B cell (primary cell): ENCODE measurements around the gene FAHD2A. TPM values are rescaled to one million over a fixed set of nuclear protein-coding genes. Genes with fewer than 3 reads are reported as not detected.

Experiments used
- ATAC-seq: fragments of 200-7000 bp; cut with Tn5 transposase; one replicate; pipeline ENCODE4 v1.10.0; 2021; ENCODE audit warnings: low read depth, mild to moderate bottlenecking, moderate number of reproducible peaks, moderate library complexity
- CTCF ChIA-PET: fragments of 350-600 bp; sonication (Branson Sonifier 250); formaldehyde crosslinking; loops from one replicate; lab custom pipeline; 2021; ENCODE audit warnings: antibody characterized with exemption, inconsistent platforms; lab: Charles Lee
- POLR2A ChIA-PET: fragments of 350-600 bp; sonication (Branson Sonifier 250); formaldehyde crosslinking; loops from one replicate; lab custom pipeline; 2021; ENCODE audit warnings: antibody characterized with exemption; lab: Charles Lee
- DNase-seq: peaks from one replicate; pipeline ENCODE4 v3.0.0; 2013
- H2AFZ ChIP-seq: 2 replicates; pipeline ENCODE4 v1.6.1; 2012; ENCODE audit warnings: mild to moderate bottlenecking, low read depth, low read length; ENCODE audit not compliant: insufficient read depth, poor library complexity, severe bottlenecking
- H3K27ac ChIP-seq, 2 donors: 1 replicate in 1 of 2; 2 replicates in 1 of 2; pipeline ENCODE4 v1.5.1; 2012 to 2013; ENCODE audit warnings: low read length in 2 of 2, mild to moderate bottlenecking in 2 of 2, moderate library complexity in 1 of 2
- H3K27me3 ChIP-seq, 4 experiments: fragments of 200-600 bp in 1 of 4; sonication (generic) in 1 of 4; replicated peaks in 1 of 4; 1 replicate in 2 of 4; 2 replicates in 2 of 4; pipeline versions ENCODE4 v1.6.1 to v1.7.0; 2013 to 2016; ENCODE audit warnings: low read length in 3 of 4, mild to moderate bottlenecking in 2 of 4, mixed read lengths in 1 of 4, moderate library complexity in 1 of 4; ENCODE audit not compliant: insufficient read depth in 4 of 4, control insufficient read depth in 3 of 4; ENCODE audit errors: control extremely low read depth in 1 of 4
- H3K36me3 ChIP-seq, 2 experiments: replicated peaks in 1 of 2; 1 replicate in 1 of 2; 2 replicates in 1 of 2; pipeline versions ENCODE4 v1.6.1 to v1.7.1; 2013; ENCODE audit warnings: low read length in 1 of 2; ENCODE audit not compliant: insufficient read depth in 2 of 2, control insufficient read depth in 1 of 2; ENCODE audit errors: control extremely low read depth in 1 of 2, extremely low read depth in 1 of 2
- H3K4me1 ChIP-seq, 2 donors: fragments of 200-600 bp in 1 of 2; sonication (generic) in 1 of 2; 1 replicate in 1 of 2; 2 replicates in 1 of 2; pipeline versions ENCODE4 v1.5.1 to v1.6.1; 2013 to 2017; ENCODE audit warnings: low read length in 2 of 2; ENCODE audit not compliant: control insufficient read depth in 2 of 2, insufficient read depth in 2 of 2
- H3K4me2 ChIP-seq: replicated peaks from 2 replicates; pipeline ENCODE3; 2012; ENCODE audit warnings: mild to moderate bottlenecking, low read depth, low read length; ENCODE audit not compliant: poor library complexity, severe bottlenecking
- H3K4me3 ChIP-seq, 5 experiments: fragments of 200-600 bp in 1 of 5; sonication (generic) in 1 of 5; 1 replicate in 3 of 5; 2 replicates in 2 of 5; pipeline versions ENCODE4 v1.5.1 to v1.7.0; 2011 to 2016; ENCODE audit warnings: low read length in 4 of 5, mild to moderate bottlenecking in 4 of 5, low read depth in 2 of 5, control low read depth in 1 of 5, moderate library complexity in 1 of 5; ENCODE audit not compliant: insufficient read depth in 1 of 5; ENCODE audit errors: control extremely low read depth in 1 of 5, extremely low read depth in 1 of 5
- H3K79me2 ChIP-seq: fragments of 200-600 bp; sonication (generic); one replicate; pipeline ENCODE4 v1.6.0; 2016; ENCODE audit warnings: low read length; ENCODE audit not compliant: control insufficient read depth, insufficient read depth
- H3K9ac ChIP-seq: fragments of 200-600 bp; sonication (generic); 2 replicates; pipeline ENCODE4 v1.6.1; 2017; ENCODE audit warnings: mild to moderate bottlenecking, low read length, moderate library complexity
- H3K9me3 ChIP-seq, 3 donors: one replicate each; pipeline versions ENCODE4 v1.6.1 to v1.7.1; 2013; ENCODE audit warnings: low read length in 2 of 3; ENCODE audit not compliant: control insufficient read depth in 2 of 3, insufficient read depth in 1 of 3; ENCODE audit errors: control extremely low read depth in 1 of 3
- H4K20me1 ChIP-seq: 2 replicates; pipeline ENCODE4 v1.6.0; 2012; ENCODE audit warnings: mild to moderate bottlenecking, low read length; ENCODE audit not compliant: insufficient read depth, control insufficient read depth, poor library complexity, severe bottlenecking
- H3K27ac Mint-ChIP-seq: one replicate; pipeline ENCODE4 v1.8.0; 2021; ENCODE audit warnings: mixed read lengths
- H3K27me3 Mint-ChIP-seq: one replicate; pipeline ENCODE4 v1.8.0; 2021; ENCODE audit warnings: mixed read lengths
- H3K4me1 Mint-ChIP-seq: one replicate; pipeline ENCODE4 v1.8.0; 2021; ENCODE audit warnings: mixed read lengths
- H3K4me3 Mint-ChIP-seq: one replicate; pipeline ENCODE4 v1.8.0; 2021; ENCODE audit warnings: mixed read lengths
- H3K9me3 Mint-ChIP-seq: one replicate; pipeline ENCODE4 v1.8.0; 2022; ENCODE audit warnings: mixed read lengths; ENCODE audit not compliant: insufficient read depth
- EZH2 ChIP-seq: IDR thresholded peaks from 2 replicates; pipeline ENCODE4 v1.6.1; 2012; ENCODE audit warnings: borderline replicate concordance, low read depth, mild to moderate bottlenecking, moderate library complexity, low read length; ENCODE audit not compliant: insufficient read depth, poor library complexity, severe bottlenecking
- WGBS: methylation state at CpG from one replicate; pipeline ENCODE4 v1.1.5; 2013; ENCODE audit warnings: missing lambda C conversion rate; ENCODE audit not compliant: insufficient coverage; 5-methylcytosine and 5-hydroxymethylcytosine counted together
- intact Hi-C: fragments of 100-400 bp; cut with micrococcal nuclease; formaldehyde crosslinking; loops from one replicate; pipeline ENCODE4 v1.10.0; 2022
- polyA plus RNA-seq: library from polyadenylated mRNA; depleted of rRNA; stranded (reverse); fragments of >200 nt; gene quantifications from 2 replicates; pipeline ENCODE4 v1.2.3, GENCODE V29; 2012
- total RNA-seq, 2 donors: library from RNA; stranded (reverse); fragments of 120-200 nt in 1 of 2; gene quantifications; 1 replicate in 1 of 2; 2 replicates in 1 of 2; pipeline versions ENCODE4 v1.2.3 to v1.2.4, GENCODE V29; 2013 to 2022
- TF ChIP-seq, protein P1 (sequence below): fragments of 200-600 bp; IDR thresholded peaks from one replicate; pipeline ENCODE4 v1.8.0; 2022; ENCODE audit warnings: antibody characterized with exemption, mild to moderate bottlenecking

Gene FAHD2A
- total and polyA plus RNA-seq, 2 donors (not counting 1 experiment from before 2014, with no cell fraction given): 18.3 to 22.9 TPM

DNA sequence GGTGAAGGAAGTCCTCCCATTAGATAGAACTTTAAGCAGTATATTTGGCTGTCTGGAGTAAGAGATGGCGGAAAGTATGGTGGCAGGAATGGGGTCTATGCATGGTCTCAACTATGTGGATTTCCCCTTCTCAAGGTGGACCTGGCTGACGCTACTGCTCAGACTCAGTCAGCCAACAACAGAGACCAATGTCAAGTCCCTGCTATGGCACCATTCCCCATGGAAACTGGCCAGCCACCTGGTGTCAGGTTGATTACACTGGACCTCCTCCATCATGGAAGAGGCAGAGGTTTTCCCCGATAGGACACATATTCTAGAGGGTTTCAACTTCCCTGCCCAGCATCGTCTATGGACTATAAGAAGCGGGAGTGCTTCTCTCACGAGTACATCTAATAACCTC, 8.6 kb upstream of the FAHD2A start:
- TF ChIP-seq EZH2: no peak
- TF ChIP-seq, protein P1, sequence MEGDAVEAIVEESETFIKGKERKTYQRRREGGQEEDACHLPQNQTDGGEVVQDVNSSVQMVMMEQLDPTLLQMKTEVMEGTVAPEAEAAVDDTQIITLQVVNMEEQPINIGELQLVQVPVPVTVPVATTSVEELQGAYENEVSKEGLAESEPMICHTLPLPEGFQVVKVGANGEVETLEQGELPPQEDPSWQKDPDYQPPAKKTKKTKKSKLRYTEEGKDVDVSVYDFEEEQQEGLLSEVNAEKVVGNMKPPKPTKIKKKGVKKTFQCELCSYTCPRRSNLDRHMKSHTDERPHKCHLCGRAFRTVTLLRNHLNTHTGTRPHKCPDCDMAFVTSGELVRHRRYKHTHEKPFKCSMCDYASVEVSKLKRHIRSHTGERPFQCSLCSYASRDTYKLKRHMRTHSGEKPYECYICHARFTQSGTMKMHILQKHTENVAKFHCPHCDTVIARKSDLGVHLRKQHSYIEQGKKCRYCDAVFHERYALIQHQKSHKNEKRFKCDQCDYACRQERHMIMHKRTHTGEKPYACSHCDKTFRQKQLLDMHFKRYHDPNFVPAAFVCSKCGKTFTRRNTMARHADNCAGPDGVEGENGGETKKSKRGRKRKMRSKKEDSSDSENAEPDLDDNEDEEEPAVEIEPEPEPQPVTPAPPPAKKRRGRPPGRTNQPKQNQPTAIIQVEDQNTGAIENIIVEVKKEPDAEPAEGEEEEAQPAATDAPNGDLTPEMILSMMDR: no peak
- ATAC-seq (no peak), DNase-seq (no peak)
- Histone ChIP-seq H3K36me3 (no peaks in the 10 kb centered on the region), H3K27me3 (peaks cover 0 to 3% (median 0%) of the 10 kb centered on the region in 4 experiments), H3K9me3 (no peaks in the 10 kb centered on the region), H3K79me2 (no peaks in the 10 kb centered on the region), H3K27ac (no peak overlapping the region), H3K4me1 (no peaks in the 10 kb centered on the region), H4K20me1 (no peaks in the 10 kb centered on the region), H3K4me3 (no peak overlapping the region), H2AFZ (no peak overlapping the region), H3K9ac (no peak overlapping the region), H3K4me2 (no peak overlapping the region)
- H3K27me3 Mint-ChIP-seq: no peaks in the 10 kb centered on the region
- H3K4me1 Mint-ChIP-seq: no peaks in the 10 kb centered on the region
- intact Hi-C loops: no loop called here
- H3K27ac Mint-ChIP-seq: no peak overlapping the region
- no peaks in the 10 kb centered on the region for H3K9me3 Mint-ChIP-seq
- CTCF ChIA-PET: no interaction called here
- H3K4me3 Mint-ChIP-seq: no peak overlapping the region
- 90% methylated on average over 2 of the region's 6 CpGs for WGBS
- POLR2A ChIA-PET: no interaction called here

DNA sequence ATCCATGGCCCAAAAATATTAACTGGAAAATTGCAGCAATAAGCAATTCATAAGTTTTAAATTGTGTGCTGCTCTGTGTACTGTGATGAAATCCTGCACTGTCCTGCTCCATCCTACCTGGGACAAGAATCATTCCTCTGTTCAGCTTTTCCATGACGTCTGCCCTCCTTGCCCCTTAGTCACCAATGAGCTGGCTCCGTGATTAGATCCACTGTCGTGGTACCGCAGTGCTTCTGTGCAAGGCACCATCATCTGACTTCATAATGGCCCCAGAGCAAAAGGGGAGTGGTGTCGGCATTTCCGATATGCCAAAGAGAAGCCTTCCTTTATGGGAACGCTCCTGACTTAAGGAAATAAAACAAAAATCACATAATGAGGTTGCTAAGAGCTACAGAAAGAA, 3.4 kb upstream of the FAHD2A start:
- DNase-seq: no peak
- Histone ChIP-seq H3K4me3 (no peak overlapping the region), H3K4me2 (no peak overlapping the region), H3K9ac (no peak overlapping the region), H3K9me3 (no peaks in the 10 kb centered on the region), H3K27ac (no peak overlapping the region), H3K27me3 (no peaks in the 10 kb centered on the region), H2AFZ (no peak overlapping the region), H3K4me1 (peaks cover 13 to 16% of the 10 kb centered on the region in 2 donors), H4K20me1 (no peaks in the 10 kb centered on the region), H3K79me2 (peaks cover 4% of the 10 kb centered on the region), H3K36me3 (no peaks in the 10 kb centered on the region)
- Mint-ChIP-seq H3K27me3 (no peaks in the 10 kb centered on the region), H3K4me3 (no peak overlapping the region), H3K4me1 (peaks cover 25% of the 10 kb centered on the region), H3K27ac (no peak overlapping the region), H3K9me3 (no peaks in the 10 kb centered on the region)
- intact Hi-C loops: no loop called here
- no peak for TF ChIP-seq EZH2
- TF ChIP-seq, protein P1: no peak
- no peak for ATAC-seq
- POLR2A ChIA-PET: no interaction called here
- CTCF ChIA-PET: no interaction called here
- WGBS: 100% methylated on average over 5 of the region's 7 CpGs
